Panc1 (cell line): Measurements from ENCODE around the gene PTPN1. TPM values are rescaled to one million over a fixed set of nuclear protein-coding genes. Genes with fewer than 3 reads are reported as not detected.

Source experiments
- ATAC-seq: fragments of 200-7000 bp; cut with Tn5 transposase; 2 replicates; pipeline ENCODE4 v1.9.1; 2020; ENCODE audit warnings: mild to moderate bottlenecking, moderate library complexity
- BruUV-seq: library from RNA; stranded (reverse); fragments of 400-500 nt; replicated peaks from 2 replicates; lab custom pipeline; 2021; lab: Mats Ljungman, UMichigan
- CTCF ChIA-PET: fragments of 300-600 bp; sonication (Branson Sonifier 250); formaldehyde crosslinking; loops from one replicate; lab custom pipeline; 2022; ENCODE audit warnings: antibody characterized with exemption; lab: Charles Lee
- POLR2A ChIA-PET: fragments of 300-600 bp; sonication (Branson Sonifier 250); formaldehyde crosslinking; loops from one replicate; lab custom pipeline; 2022; ENCODE audit warnings: antibody characterized with exemption; lab: Charles Lee
- DNase-seq: peaks from one replicate; pipeline ENCODE4 v3.0.0-alpha.2; 2010; ENCODE audit warnings: low read depth, low spot score
- H3K27ac ChIP-seq: 2 replicates; pipeline ENCODE4 v1.5.1; 2011; ENCODE audit warnings: mild to moderate bottlenecking, low read length, inconsistent platforms
- H3K27me3 ChIP-seq: fragments of 200-500 bp; sonication (Bioruptor generic); 2 replicates; pipeline ENCODE4 v1.6.0; 2014; ENCODE audit warnings: low read length, inconsistent platforms; ENCODE audit not compliant: control insufficient read depth, insufficient read depth
- H3K36me3 ChIP-seq: fragments of 200-500 bp; sonication (Bioruptor generic); 2 replicates; pipeline ENCODE4 v1.5.1; 2014; ENCODE audit warnings: inconsistent platforms, mild to moderate bottlenecking, low read length, moderate library complexity; ENCODE audit not compliant: control insufficient read depth, insufficient read depth
- H3K4me1 ChIP-seq: 2 replicates; pipeline ENCODE4 v1.5.1; 2011; ENCODE audit warnings: inconsistent platforms, mild to moderate bottlenecking, low read length, moderate library complexity; ENCODE audit not compliant: control insufficient read depth, insufficient read depth
- H3K4me3 ChIP-seq, 2 experiments: 2 replicates each; pipeline ENCODE4 v1.5.1; 2011 to 2012; ENCODE audit warnings: low read depth in 2 of 2, low read length in 2 of 2, mild to moderate bottlenecking in 2 of 2, inconsistent platforms in 1 of 2, moderate library complexity in 1 of 2
- H3K9me3 ChIP-seq: fragments of 200-500 bp; sonication (Bioruptor generic); 2 replicates; pipeline ENCODE4 v1.5.1; 2014; ENCODE audit warnings: low read depth, mild to moderate bottlenecking, inconsistent platforms, low read length, moderate library complexity; ENCODE audit not compliant: control insufficient read depth, insufficient read depth
- CTCF ChIP-seq: fragments of 450-650 bp; IDR thresholded peaks from 2 replicates; pipeline ENCODE4 v1.5.1; 2017; ENCODE audit warnings: mild to moderate bottlenecking
- POLR2AphosphoS5 ChIP-seq: IDR thresholded peaks from 2 replicates; pipeline ENCODE4 v1.6.1; 2012; ENCODE audit warnings: mild to moderate bottlenecking, low read depth, low read length, moderate library complexity
- REST ChIP-seq, 2 experiments: IDR thresholded peaks; 2 replicates each; pipeline ENCODE4 v1.6.1; 2011 to 2012; ENCODE audit warnings: low read depth in 2 of 2, control low read depth in 1 of 2, low read length in 1 of 2, mild to moderate bottlenecking in 1 of 2, moderate library complexity in 1 of 2; ENCODE audit not compliant: insufficient read depth in 1 of 2
- SIN3A ChIP-seq: IDR thresholded peaks from 2 replicates; pipeline ENCODE4 v1.6.1; 2012; ENCODE audit warnings: low read depth, mild to moderate bottlenecking, low read length, moderate library complexity, borderline replicate concordance; ENCODE audit not compliant: insufficient read depth
- TCF7L2 ChIP-seq: IDR thresholded peaks from 2 replicates; pipeline ENCODE4 v1.6.1; 2011; ENCODE audit warnings: mild to moderate bottlenecking, low read depth, low read length, inconsistent platforms
- in situ Hi-C: cut with HindIII; loops from 2 replicates; pipeline ENCODE4 v1.10.0; 2016; ENCODE audit warnings: low sequenced_read_pairs, low pct_unique_long_range_greater_than_20kb
- intact Hi-C: fragments of 100-400 bp; cut with micrococcal nuclease; formaldehyde crosslinking; loops from one replicate; pipeline ENCODE4 v1.10.0; 2022; ENCODE audit not compliant: unreplicated experiment
- total RNA-seq: library from RNA; stranded (reverse); gene quantifications from one replicate; pipeline ENCODE4 v1.2.1, GENCODE V29; 2021; ENCODE audit not compliant: unreplicated experiment

The PTPN1 gene
- total RNA-seq, 1 experiment from 2014 or later, result 42.2 TPM

- Histone ChIP-seq H3K4me3 (no peak overlapping the region), H3K4me1 (peaks cover 54% of the 10 kb centered on the region), H3K36me3 (peaks cover 25% of the 10 kb centered on the region), H3K27me3 (no peaks in the 10 kb centered on the region), H3K27ac (peak overlapping the region; percentile 61), H3K9me3 (no peaks in the 10 kb centered on the region)
- intact Hi-C loops (loop anchor here (10.0 kb wide), 1 partner anchor 63 kb away; the partner anchor contains the start of gene PTPN1), in situ Hi-C loops (no loop called here)
- DNase-seq (no peak), ATAC-seq (no peak)
- BruUV-seq, result no TSS peak
- TF ChIP-seq REST (IDR thresholded peaks at IDR 0.05; ENCODE audit: insufficient read depth in 1 of 2, low read depth in 2 of 2, low read length in 1 of 2) (no peak), SIN3A (no peak), TCF7L2 (no peak), POLR2AphosphoS5 (no peak), CTCF (no peak)
- ChIA-PET CTCF (no interaction called here), POLR2A (no interaction called here)
These were observed 68.0 kb downstream of the PTPN1 start for GRCh38 chr20:50578061-50578777.

- peaks cover 53% of the 10 kb centered on the region for H3K4me1 ChIP-seq
- no peaks in the 10 kb centered on the region for H3K27me3 ChIP-seq
- no TSS peak for BruUV-seq
- TF ChIP-seq SIN3A (no peak), CTCF (no peak), TCF7L2 (no peak), REST (IDR thresholded peaks at IDR 0.05; ENCODE audit: insufficient read depth in 1 of 2, low read depth in 2 of 2, low read length in 1 of 2) (no peak), POLR2AphosphoS5 (no peak)
- in situ Hi-C loops (no loop called here), intact Hi-C loops (loop anchor here (10.0 kb wide), 1 partner anchor 64 kb away; the partner anchor contains the start of gene PTPN1)
- H3K9me3 ChIP-seq, result no peaks in the 10 kb centered on the region
- ATAC-seq, result no peak
- CTCF ChIA-PET, result no interaction called here
- peaks cover 27% of the 10 kb centered on the region for H3K36me3 ChIP-seq
- H3K4me3 ChIP-seq, result no peak overlapping the region
- POLR2A ChIA-PET, result no interaction called here
- DNase-seq, result no peak
- H3K27ac ChIP-seq, result 0 out of 2 replicates have a peak overlapping the region, but pooled peaks have one; percentile 7
These were observed 68.6 kb downstream of the PTPN1 start for GRCh38 chr20:50578778-50579165.
